ENCODE data around the gene S100P.

Gene S100P

DNA sequence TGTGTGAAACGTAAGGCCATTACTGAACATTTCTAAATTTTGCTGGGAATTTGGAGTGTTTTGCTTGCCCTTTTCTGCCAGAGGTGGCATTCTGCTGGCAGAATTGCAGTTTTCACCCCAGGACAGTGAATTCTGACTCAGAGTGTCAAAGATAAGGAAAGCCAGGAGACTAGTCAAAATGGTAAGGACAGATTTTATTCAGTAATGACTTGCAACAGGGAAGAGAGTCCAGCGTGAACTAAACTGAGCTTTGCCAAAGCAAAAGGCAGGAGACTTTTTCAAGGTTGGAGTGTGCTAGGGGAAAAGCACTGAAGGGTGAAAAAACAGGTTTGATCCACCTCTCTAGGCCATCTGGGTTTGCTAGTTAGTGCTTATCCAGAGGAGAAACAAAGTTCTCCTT lies 33.8 kb upstream of the S100P start:
- H4K8ac ChIP-seq (ENCODE audit: low read length): no peak overlapping the region
- H3K4me1 ChIP-seq (ENCODE audit: control insufficient read depth, insufficient read depth, low read depth, low read length): peaks cover 12% of the 10 kb centered on the region
- no peak overlapping the region for H2AFZ ChIP-seq (ENCODE audit: low read depth, low read length)
- no peak overlapping the region for H2BK120ac ChIP-seq (ENCODE audit: low read depth, low read length)
- H2AK5ac ChIP-seq (ENCODE audit: low read length, severe bottlenecking): no peak overlapping the region
- no peak overlapping the region for H3K23ac ChIP-seq (ENCODE audit: low read length in 2 of 2)
- no peak overlapping the region for H3K18ac ChIP-seq (ENCODE audit: low read depth in 1 of 2, low read length in 2 of 2)
- H3K4me3 ChIP-seq (ENCODE audit: insufficient read depth in 1 of 2, low read depth in 1 of 2, low read length in 2 of 2): no peak overlapping the region
- H3K9me3 ChIP-seq (ENCODE audit: control insufficient read depth, low read length): no peaks in the 10 kb centered on the region
- no peak overlapping the region for H3K4me2 ChIP-seq (ENCODE audit: low read length, poor library complexity, severe bottlenecking)
- H3K9ac ChIP-seq (ENCODE audit: low read length): no peak overlapping the region
- no peak overlapping the region for H3K14ac ChIP-seq (ENCODE audit: low read length in 2 of 2)
- no peak overlapping the region for H3K27ac ChIP-seq (ENCODE audit: low read length, poor library complexity, severe bottlenecking)
- no peak overlapping the region for H4K91ac ChIP-seq (ENCODE audit: low read length)
- WGBS: 92% methylated on average over 2 of the region's 2 CpGs
- no peaks in the 10 kb centered on the region for H3K79me1 ChIP-seq (replicated peaks; ENCODE audit: low read length, poor library complexity, severe bottlenecking)
- H2BK15ac ChIP-seq (ENCODE audit: low read depth, poor library complexity, severe bottlenecking): no peak overlapping the region
- H3K27me3 ChIP-seq (ENCODE audit: control insufficient read depth in 1 of 2, insufficient read depth in 1 of 2, low read length in 2 of 2): peaks cover 7 to 9% of the 10 kb centered on the region in 2 experiments
- H2BK12ac ChIP-seq (ENCODE audit: low read length in 2 of 2): no peak overlapping the region
- H3K4ac ChIP-seq (ENCODE audit: low read depth in 1 of 2, low read length in 2 of 2): no peak overlapping the region
- peaks cover 0 to 3% of the 10 kb centered on the region in 2 experiments for H3K36me3 ChIP-seq (ENCODE audit: control insufficient read depth in 1 of 2, insufficient read depth in 2 of 2, low read depth in 1 of 2, low read length in 2 of 2)
- H2BK5ac ChIP-seq (ENCODE audit: low read depth, low read length, poor library complexity, severe bottlenecking): no peak overlapping the region
- no peak for DNase-seq

- H2BK12ac ChIP-seq (ENCODE audit: low read length in 2 of 2): no peak overlapping the region
- H3K79me1 ChIP-seq (replicated peaks; ENCODE audit: low read length, poor library complexity, severe bottlenecking): no peaks in the 10 kb centered on the region
- peaks cover 9 to 10% of the 10 kb centered on the region in 2 experiments for H3K27me3 ChIP-seq (ENCODE audit: control insufficient read depth in 1 of 2, insufficient read depth in 1 of 2, low read length in 2 of 2)
- 95% methylated on average over 3 of the region's 3 CpGs for WGBS
- H3K27ac ChIP-seq (ENCODE audit: low read length, poor library complexity, severe bottlenecking): no peak overlapping the region
- H2AK5ac ChIP-seq (ENCODE audit: low read length, severe bottlenecking): no peak overlapping the region
- DNase-seq: no peak
- H3K18ac ChIP-seq (ENCODE audit: low read depth in 1 of 2, low read length in 2 of 2): no peak overlapping the region
- peaks cover 0 to 3% of the 10 kb centered on the region in 2 experiments for H3K36me3 ChIP-seq (ENCODE audit: control insufficient read depth in 1 of 2, insufficient read depth in 2 of 2, low read depth in 1 of 2, low read length in 2 of 2)
- no peak overlapping the region for H2BK120ac ChIP-seq (ENCODE audit: low read depth, low read length)
- H4K91ac ChIP-seq (ENCODE audit: low read length): no peak overlapping the region
- H3K4me1 ChIP-seq (ENCODE audit: control insufficient read depth, insufficient read depth, low read depth, low read length): peaks cover 12% of the 10 kb centered on the region
- no peaks in the 10 kb centered on the region for H3K9me3 ChIP-seq (ENCODE audit: control insufficient read depth, low read length)
- H4K8ac ChIP-seq (ENCODE audit: low read length): no peak overlapping the region
- H3K9ac ChIP-seq (ENCODE audit: low read length): no peak overlapping the region
- no peak overlapping the region for H3K4me2 ChIP-seq (ENCODE audit: low read length, poor library complexity, severe bottlenecking)
- no peak overlapping the region for H3K4me3 ChIP-seq (ENCODE audit: insufficient read depth in 1 of 2, low read depth in 1 of 2, low read length in 2 of 2)
- no peak overlapping the region for H3K14ac ChIP-seq (ENCODE audit: low read length in 2 of 2)
- no peak overlapping the region for H2AFZ ChIP-seq (ENCODE audit: low read depth, low read length)
- no peak overlapping the region for H3K4ac ChIP-seq (ENCODE audit: low read depth in 1 of 2, low read length in 2 of 2)
- no peak overlapping the region for H2BK5ac ChIP-seq (ENCODE audit: low read depth, low read length, poor library complexity, severe bottlenecking)
- no peak overlapping the region for H2BK15ac ChIP-seq (ENCODE audit: low read depth, poor library complexity, severe bottlenecking)
- no peak overlapping the region for H3K23ac ChIP-seq (ENCODE audit: low read length in 2 of 2)
These were observed 33.2 kb upstream of the S100P start for GRCh38 chr4:6660430-6660829.

- WGBS: no CpG with 5 or more reads among the region's 3 CpGs
- peaks cover 9 to 10% of the 10 kb centered on the region in 2 experiments for H3K27me3 ChIP-seq (ENCODE audit: control insufficient read depth in 1 of 2, insufficient read depth in 1 of 2, low read length in 2 of 2)
- H2BK120ac ChIP-seq (ENCODE audit: low read depth, low read length): no peak overlapping the region
These were observed 31.1 kb upstream of the S100P start for GRCh38 chr4:6662591-6662990.

GRCh38 chr4:6663596-6664393 lies 29.9 kb upstream of the S100P start:
- Histone ChIP-seq H3K79me1 (replicated peaks; ENCODE audit: low read length, poor library complexity, severe bottlenecking) (no peaks in the 10 kb centered on the region), H2BK12ac (ENCODE audit: low read length in 2 of 2) (no peak overlapping the region), H2BK5ac (ENCODE audit: low read depth, low read length, poor library complexity, severe bottlenecking) (no peak overlapping the region), H3K14ac (ENCODE audit: low read length in 2 of 2) (no peak overlapping the region), H3K36me3 (ENCODE audit: control insufficient read depth in 1 of 2, insufficient read depth in 2 of 2, low read depth in 1 of 2, low read length in 2 of 2) (no peaks in the 10 kb centered on the region), H2BK120ac (ENCODE audit: low read depth, low read length) (no peak overlapping the region), H3K4me2 (ENCODE audit: low read length, poor library complexity, severe bottlenecking) (no peak overlapping the region), H3K9ac (ENCODE audit: low read length) (peak overlapping the region; percentile 60), H3K27ac (ENCODE audit: low read length, poor library complexity, severe bottlenecking) (no peak overlapping the region), H3K4me1 (ENCODE audit: control insufficient read depth, insufficient read depth, low read depth, low read length) (peaks cover 13% of the 10 kb centered on the region), H3K9me3 (ENCODE audit: control insufficient read depth, low read length) (no peaks in the 10 kb centered on the region), H4K91ac (ENCODE audit: low read length) (no peak overlapping the region), H3K4me3 (ENCODE audit: insufficient read depth in 1 of 2, low read depth in 1 of 2, low read length in 2 of 2) (peak overlapping the region in 1 of 2 experiments; percentile 69), H2AFZ (ENCODE audit: low read depth, low read length) (no peak overlapping the region), H3K18ac (ENCODE audit: low read depth in 1 of 2, low read length in 2 of 2) (no peak overlapping the region), H3K23ac (ENCODE audit: low read length in 2 of 2) (no peak overlapping the region), H4K8ac (ENCODE audit: low read length) (no peak overlapping the region), H3K27me3 (ENCODE audit: control insufficient read depth in 1 of 2, insufficient read depth in 1 of 2, low read length in 2 of 2) (peaks cover 9 to 10% of the 10 kb centered on the region in 2 experiments), H2AK5ac (ENCODE audit: low read length, severe bottlenecking) (no peak overlapping the region), H2BK15ac (ENCODE audit: low read depth, poor library complexity, severe bottlenecking) (no peak overlapping the region), H3K4ac (ENCODE audit: low read depth in 1 of 2, low read length in 2 of 2) (no peak overlapping the region)
- DNase-seq: no peak
- WGBS: 95% methylated on average over 55 of the region's 55 CpGs

More at GRCh38 chr4:6662591-6662990, 31.1 kb upstream of the S100P start:
- no peak overlapping the region for H3K27ac ChIP-seq (ENCODE audit: low read length, poor library complexity, severe bottlenecking)
- no peak overlapping the region for H2BK5ac ChIP-seq (ENCODE audit: low read depth, low read length, poor library complexity, severe bottlenecking)
- H4K8ac ChIP-seq (ENCODE audit: low read length): no peak overlapping the region
- peaks cover 0 to 1% of the 10 kb centered on the region in 2 experiments for H3K36me3 ChIP-seq (ENCODE audit: control insufficient read depth in 1 of 2, insufficient read depth in 2 of 2, low read depth in 1 of 2, low read length in 2 of 2)
- H3K9me3 ChIP-seq (ENCODE audit: control insufficient read depth, low read length): no peaks in the 10 kb centered on the region
- no peak overlapping the region for H2AK5ac ChIP-seq (ENCODE audit: low read length, severe bottlenecking)
- peaks cover 12% of the 10 kb centered on the region for H3K4me1 ChIP-seq (ENCODE audit: control insufficient read depth, insufficient read depth, low read depth, low read length)
- H2AFZ ChIP-seq (ENCODE audit: low read depth, low read length): no peak overlapping the region
- no peak for DNase-seq
- H3K4me3 ChIP-seq (ENCODE audit: insufficient read depth in 1 of 2, low read depth in 1 of 2, low read length in 2 of 2): no peak overlapping the region
- H2BK12ac ChIP-seq (ENCODE audit: low read length in 2 of 2): no peak overlapping the region
- no peak overlapping the region for H3K18ac ChIP-seq (ENCODE audit: low read depth in 1 of 2, low read length in 2 of 2)
- H3K4me2 ChIP-seq (ENCODE audit: low read length, poor library complexity, severe bottlenecking): no peak overlapping the region
- H2BK15ac ChIP-seq (ENCODE audit: low read depth, poor library complexity, severe bottlenecking): no peak overlapping the region
- H3K14ac ChIP-seq (ENCODE audit: low read length in 2 of 2): no peak overlapping the region
- H4K91ac ChIP-seq (ENCODE audit: low read length): no peak overlapping the region
- H3K9ac ChIP-seq (ENCODE audit: low read length): no peak overlapping the region
- no peak overlapping the region for H3K4ac ChIP-seq (ENCODE audit: low read depth in 1 of 2, low read length in 2 of 2)
- no peaks in the 10 kb centered on the region for H3K79me1 ChIP-seq (replicated peaks; ENCODE audit: low read length, poor library complexity, severe bottlenecking)
- no peak overlapping the region for H3K23ac ChIP-seq (ENCODE audit: low read length in 2 of 2)
